ENCODE results near the gene ECHS1. TPM values are rescaled to one million over a fixed set of nuclear protein-coding genes. Genes with fewer than 3 reads are reported as not detected.

ECHS1 gene
- total and polyA plus RNA-seq, 2 donors (not counting 1 experiment from before 2014, with no cell fraction given) = 19.3 to 29.5 TPM

DNA sequence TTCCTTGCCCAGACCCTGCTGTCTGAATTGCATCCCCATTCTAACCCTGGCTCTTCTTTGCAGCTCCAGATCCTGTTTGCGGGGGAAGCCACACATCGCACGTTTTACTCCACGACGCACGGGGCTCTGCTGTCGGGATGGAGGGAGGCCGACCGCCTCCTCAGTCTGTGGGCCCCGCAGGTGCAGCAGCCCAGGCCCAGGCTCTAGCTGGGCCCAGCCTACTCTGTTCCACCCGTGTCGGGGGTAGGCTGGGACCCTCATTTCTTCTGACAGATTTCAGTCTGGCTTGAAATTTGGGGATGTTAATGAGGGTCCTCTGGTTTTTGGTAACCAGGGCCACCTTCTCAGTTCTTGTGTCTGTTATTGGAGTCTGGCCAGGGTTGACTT is 18.1 kb upstream of the ECHS1 start:
- Mint-ChIP-seq H3K4me1 (peaks cover 62% of the 10 kb centered on the region), H3K27me3 (no peaks in the 10 kb centered on the region), H3K4me3 (peak overlapping the region; percentile 77), H3K9me3 (ENCODE audit: insufficient read depth) (no peaks in the 10 kb centered on the region), H3K27ac (peak overlapping the region; percentile 96)
- Histone ChIP-seq H4K20me1 (ENCODE audit: control insufficient read depth, insufficient read depth, low read length, poor library complexity, severe bottlenecking) (no peaks in the 10 kb centered on the region), H3K4me3 (ENCODE audit: control extremely low read depth in 1 of 5, extremely low read depth in 1 of 5, insufficient read depth in 1 of 5, low read depth in 2 of 5, low read length in 4 of 5) (peak overlapping the region in 1 of 5 experiments; percentile 38), H3K4me2 (replicated peaks; ENCODE audit: low read depth, low read length, poor library complexity, severe bottlenecking) (peak overlapping the region; percentile 83), H3K79me2 (ENCODE audit: control insufficient read depth, insufficient read depth, low read length) (peaks cover 30% of the 10 kb centered on the region), H3K27ac (ENCODE audit: low read length in 2 of 2) (peak overlapping the region; percentile 77 to 81), H3K36me3 (replicated peaks in 1 of 2; ENCODE audit: control extremely low read depth in 1 of 2, control insufficient read depth in 1 of 2, extremely low read depth in 1 of 2, insufficient read depth in 2 of 2, low read length in 1 of 2) (peaks cover 0 to 15% of the 10 kb centered on the region in 2 experiments), H3K9ac (ENCODE audit: low read length) (peak overlapping the region; percentile 23), H2AFZ (ENCODE audit: insufficient read depth, low read depth, low read length, poor library complexity, severe bottlenecking) (peak overlapping the region; percentile 6), H3K27me3 (replicated peaks in 1 of 4; ENCODE audit: control extremely low read depth in 1 of 4, control insufficient read depth in 3 of 4, insufficient read depth in 4 of 4, low read length in 3 of 4) (no peaks in the 10 kb centered on the region), H3K4me1 (ENCODE audit: control insufficient read depth in 2 of 2, insufficient read depth in 2 of 2, low read length in 2 of 2) (peaks cover 58 to 72% of the 10 kb centered on the region in 2 donors), H3K9me3 (ENCODE audit: control extremely low read depth in 1 of 3, control insufficient read depth in 2 of 3, insufficient read depth in 1 of 3, low read length in 2 of 3) (no peaks in the 10 kb centered on the region)
- WGBS (ENCODE audit: insufficient coverage) = 95% methylated on average over 12 of the region's 12 CpGs
- ChIA-PET CTCF (interaction anchor here (1.8 to 2.0 kb wide), 2 partner anchors 13 to 62 kb away, joined by 7 to 11 read pairs; no protein-coding TSS in a partner anchor), POLR2A (interaction anchor here (0.8 to 2.6 kb wide), 2 partner anchors 10 to 33 kb away, joined by 11 to 12 read pairs; partner anchors contain the start of gene FUOM)
- no peak for ATAC-seq (ENCODE audit: low read depth)
- TF ChIP-seq EZH2 (IDR thresholded peaks at IDR 0.05; ENCODE audit: borderline replicate concordance, insufficient read depth, low read depth, low read length, poor library complexity, severe bottlenecking) = no peak
- TF ChIP-seq, protein P1, sequence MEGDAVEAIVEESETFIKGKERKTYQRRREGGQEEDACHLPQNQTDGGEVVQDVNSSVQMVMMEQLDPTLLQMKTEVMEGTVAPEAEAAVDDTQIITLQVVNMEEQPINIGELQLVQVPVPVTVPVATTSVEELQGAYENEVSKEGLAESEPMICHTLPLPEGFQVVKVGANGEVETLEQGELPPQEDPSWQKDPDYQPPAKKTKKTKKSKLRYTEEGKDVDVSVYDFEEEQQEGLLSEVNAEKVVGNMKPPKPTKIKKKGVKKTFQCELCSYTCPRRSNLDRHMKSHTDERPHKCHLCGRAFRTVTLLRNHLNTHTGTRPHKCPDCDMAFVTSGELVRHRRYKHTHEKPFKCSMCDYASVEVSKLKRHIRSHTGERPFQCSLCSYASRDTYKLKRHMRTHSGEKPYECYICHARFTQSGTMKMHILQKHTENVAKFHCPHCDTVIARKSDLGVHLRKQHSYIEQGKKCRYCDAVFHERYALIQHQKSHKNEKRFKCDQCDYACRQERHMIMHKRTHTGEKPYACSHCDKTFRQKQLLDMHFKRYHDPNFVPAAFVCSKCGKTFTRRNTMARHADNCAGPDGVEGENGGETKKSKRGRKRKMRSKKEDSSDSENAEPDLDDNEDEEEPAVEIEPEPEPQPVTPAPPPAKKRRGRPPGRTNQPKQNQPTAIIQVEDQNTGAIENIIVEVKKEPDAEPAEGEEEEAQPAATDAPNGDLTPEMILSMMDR (IDR thresholded peaks at IDR 0.05) = no peak
- intact Hi-C loops (cut with micrococcal nuclease) = loop anchor here (5.0 kb wide), 1 partner anchor 114 kb away; the partner anchor contains the start of gene ADAM8
- no peak for DNase-seq

DNA sequence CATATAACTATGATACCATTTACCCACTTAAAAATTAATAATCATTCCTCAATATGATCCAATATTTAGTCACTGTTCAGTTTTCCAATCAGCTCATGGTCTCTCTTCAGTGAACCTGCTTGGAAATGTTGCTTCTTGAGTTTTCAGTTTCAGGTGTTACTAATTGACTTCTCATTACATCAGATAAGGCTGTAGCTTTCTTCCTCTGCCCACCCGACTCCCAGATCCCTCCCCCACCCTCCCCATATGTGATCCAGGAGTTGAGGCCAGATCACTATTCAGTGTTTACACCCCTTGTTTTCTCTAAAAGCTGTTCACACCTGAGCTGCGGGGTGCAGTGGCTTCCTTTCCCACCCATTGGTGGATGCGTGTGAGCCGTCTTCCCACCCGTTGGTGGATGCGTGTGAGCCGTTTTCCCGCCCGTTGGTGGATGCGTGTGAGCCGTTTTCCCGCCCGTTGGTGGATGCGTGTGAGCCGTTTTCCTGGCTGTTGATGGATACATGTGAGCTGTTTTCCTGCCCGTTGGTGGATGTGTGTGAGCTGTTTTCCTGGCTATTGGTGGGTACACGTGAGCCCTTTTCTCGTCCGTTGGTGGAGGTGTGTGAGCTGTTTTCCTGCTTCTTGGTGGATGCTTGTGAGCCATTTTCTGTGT is 17.6 kb upstream of the ECHS1 start:
- H2AFZ ChIP-seq (ENCODE audit: insufficient read depth, low read depth, low read length, poor library complexity, severe bottlenecking) = no peak overlapping the region
- Mint-ChIP-seq H3K4me1 (peaks cover 63% of the 10 kb centered on the region), H3K9me3 (ENCODE audit: insufficient read depth) (no peaks in the 10 kb centered on the region), H3K4me3 (peak overlapping the region; percentile 85), H3K27ac (peak overlapping the region; percentile 96), H3K27me3 (no peaks in the 10 kb centered on the region)
- H3K36me3 ChIP-seq (replicated peaks in 1 of 2; ENCODE audit: control extremely low read depth in 1 of 2, control insufficient read depth in 1 of 2, extremely low read depth in 1 of 2, insufficient read depth in 2 of 2, low read length in 1 of 2) = peaks cover 0 to 10% of the 10 kb centered on the region in 2 experiments
- intact Hi-C loops (cut with micrococcal nuclease) = loop anchor here (5.0 kb wide), 1 partner anchor 113 kb away; the partner anchor contains the start of gene ADAM8
- WGBS (ENCODE audit: insufficient coverage) = 81% methylated on average over 18 of the region's 19 CpGs
- H3K9ac ChIP-seq (ENCODE audit: low read length) = no peak overlapping the region
- peaks cover 31% of the 10 kb centered on the region for H3K79me2 ChIP-seq (ENCODE audit: control insufficient read depth, insufficient read depth, low read length)
- ATAC-seq (ENCODE audit: low read depth) (no peak), DNase-seq (no peak)
- no peak for TF ChIP-seq EZH2 (IDR thresholded peaks at IDR 0.05; ENCODE audit: borderline replicate concordance, insufficient read depth, low read depth, low read length, poor library complexity, severe bottlenecking)
- TF ChIP-seq, protein P1 (IDR thresholded peaks at IDR 0.05) = no peak
- no peaks in the 10 kb centered on the region for H3K27me3 ChIP-seq (replicated peaks in 1 of 4; ENCODE audit: control extremely low read depth in 1 of 4, control insufficient read depth in 3 of 4, insufficient read depth in 4 of 4, low read length in 3 of 4)
- POLR2A ChIA-PET = interaction anchor here (0.7 to 2.6 kb wide), 5 partner anchors 10 to 33 kb away, joined by 4 to 11 read pairs (median 7); partner anchors contain the start of genes ECHS1 and FUOM
- H3K9me3 ChIP-seq (ENCODE audit: control extremely low read depth in 1 of 3, control insufficient read depth in 2 of 3, insufficient read depth in 1 of 3, low read length in 2 of 3) = no peaks in the 10 kb centered on the region
- no peaks in the 10 kb centered on the region for H4K20me1 ChIP-seq (ENCODE audit: control insufficient read depth, insufficient read depth, low read length, poor library complexity, severe bottlenecking)
- CTCF ChIA-PET = interaction anchor here (0.7 to 2.0 kb wide), 5 partner anchors 13 to 61 kb away, joined by 3 to 11 read pairs (median 3); no protein-coding TSS in a partner anchor
- peaks cover 58 to 72% of the 10 kb centered on the region in 2 donors for H3K4me1 ChIP-seq (ENCODE audit: control insufficient read depth in 2 of 2, insufficient read depth in 2 of 2, low read length in 2 of 2)
- peak overlapping the region in 2 of 5 experiments; percentile 11 to 58 for H3K4me3 ChIP-seq (ENCODE audit: control extremely low read depth in 1 of 5, extremely low read depth in 1 of 5, insufficient read depth in 1 of 5, low read depth in 2 of 5, low read length in 4 of 5)
- peak overlapping the region; percentile 83 for H3K4me2 ChIP-seq (replicated peaks; ENCODE audit: low read depth, low read length, poor library complexity, severe bottlenecking)
- H3K27ac ChIP-seq (ENCODE audit: low read length in 2 of 2) = peak overlapping the region; percentile 77 to 81

All from B cell (primary cell).